Spinal cord (tissue), 10 donors: ENCODE data around the gene RCOR3. TPM values are rescaled to one million over a fixed set of nuclear protein-coding genes. Genes with fewer than 3 reads are reported as not detected.
A peak's percentile ranks its signal among the peaks of the same experiment; 100 is the strongest.

Source experiments
- DNase-seq, 6 donors: peaks; one replicate each; pipeline versions ENCODE4 v3.0.0 to v3.0.0-alpha.2; 2013 to 2015; ENCODE audit warnings: low spot score in 6 of 6, low read depth in 4 of 6
- H3K27ac ChIP-seq: one replicate; pipeline ENCODE4 v1.5.1; 2013; ENCODE audit warnings: low read depth, low read length, control low read depth
- H3K27me3 ChIP-seq: one replicate; pipeline ENCODE4 v1.6.1; 2013; ENCODE audit warnings: low read length; ENCODE audit not compliant: control insufficient read depth, insufficient read depth
- H3K36me3 ChIP-seq: one replicate; pipeline ENCODE4 v1.6.1; 2013; ENCODE audit warnings: low read length; ENCODE audit not compliant: control insufficient read depth, insufficient read depth
- H3K4me1 ChIP-seq: one replicate; pipeline ENCODE4 v1.6.1; 2013; ENCODE audit warnings: low read length; ENCODE audit not compliant: control insufficient read depth, insufficient read depth
- H3K4me3 ChIP-seq: one replicate; pipeline ENCODE4 v1.5.1; 2013; ENCODE audit warnings: low read depth, low read length, control low read depth
- H3K9me3 ChIP-seq: one replicate; pipeline ENCODE4 v1.6.1; 2013; ENCODE audit warnings: low read length; ENCODE audit not compliant: control insufficient read depth, insufficient read depth
- WGBS: methylation state at CpG from one replicate; pipeline ENCODE4 v1.1.5; 2013; ENCODE audit warnings: missing lambda C conversion rate; ENCODE audit not compliant: insufficient coverage; 5-methylcytosine and 5-hydroxymethylcytosine counted together
- polyA plus RNA-seq, 2 donors: library from polyadenylated mRNA; unstranded; fragments of 120-200 nt; gene quantifications; one replicate each; pipeline ENCODE4 v1.2.1, GENCODE V29; 2013; ENCODE audit not compliant: insufficient read length in 2 of 2
- total RNA-seq, 2 donors: library from RNA; depleted of rRNA in 1 of 2; stranded (reverse); fragments of 120-200 nt in 1 of 2; fragments of >200 nt in 1 of 2; gene quantifications; one replicate each; pipeline versions ENCODE4 v1.2.3 to v1.2.4, GENCODE V29; 2013 to 2014
- donor health status: healthy.

Gene RCOR3
- total and polyA plus RNA-seq, 4 donors, result 54.1 to 77.2 (median 66.1) TPM

DNA sequence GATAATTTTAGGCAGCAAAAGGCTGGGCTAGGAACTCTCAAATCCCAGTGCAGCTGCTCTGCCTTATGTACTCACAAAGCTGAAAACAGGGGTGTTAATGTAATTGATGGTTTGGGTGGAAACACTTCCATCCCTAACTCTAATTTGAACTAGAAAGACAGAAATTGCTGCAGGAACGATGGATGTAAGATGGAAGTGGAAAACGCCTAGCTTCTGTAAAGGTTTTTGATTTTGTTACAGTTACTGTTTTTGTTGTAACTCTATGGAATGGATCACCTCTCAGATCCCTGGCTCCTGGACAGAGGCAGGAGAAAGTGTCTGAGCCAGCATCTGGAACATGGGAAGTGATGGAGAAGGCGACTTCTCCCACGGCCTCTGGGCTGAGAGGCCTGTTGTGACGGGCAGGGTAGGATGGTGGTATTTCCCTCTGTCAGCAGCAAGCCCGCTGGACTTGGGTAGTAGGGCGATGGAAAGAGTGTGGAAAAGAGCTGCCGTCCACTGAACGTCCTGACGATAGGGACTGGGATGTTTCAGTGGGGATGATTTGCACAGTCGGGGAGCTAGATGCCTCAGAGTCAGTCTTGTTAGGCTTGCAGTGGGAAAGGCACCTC, 69.0 kb downstream of the RCOR3 start:
- peaks cover 6% of the 10 kb centered on the region for H3K27me3 ChIP-seq
- no peak overlapping the region for H3K27ac ChIP-seq
- H3K9me3 ChIP-seq, result no peaks in the 10 kb centered on the region
- no peaks in the 10 kb centered on the region for H3K36me3 ChIP-seq
- WGBS, result 95% methylated on average over 10 of the region's 11 CpGs
- H3K4me1 ChIP-seq, result peaks cover 18% of the 10 kb centered on the region
- no peak for DNase-seq
- no peak overlapping the region for H3K4me3 ChIP-seq

DNA sequence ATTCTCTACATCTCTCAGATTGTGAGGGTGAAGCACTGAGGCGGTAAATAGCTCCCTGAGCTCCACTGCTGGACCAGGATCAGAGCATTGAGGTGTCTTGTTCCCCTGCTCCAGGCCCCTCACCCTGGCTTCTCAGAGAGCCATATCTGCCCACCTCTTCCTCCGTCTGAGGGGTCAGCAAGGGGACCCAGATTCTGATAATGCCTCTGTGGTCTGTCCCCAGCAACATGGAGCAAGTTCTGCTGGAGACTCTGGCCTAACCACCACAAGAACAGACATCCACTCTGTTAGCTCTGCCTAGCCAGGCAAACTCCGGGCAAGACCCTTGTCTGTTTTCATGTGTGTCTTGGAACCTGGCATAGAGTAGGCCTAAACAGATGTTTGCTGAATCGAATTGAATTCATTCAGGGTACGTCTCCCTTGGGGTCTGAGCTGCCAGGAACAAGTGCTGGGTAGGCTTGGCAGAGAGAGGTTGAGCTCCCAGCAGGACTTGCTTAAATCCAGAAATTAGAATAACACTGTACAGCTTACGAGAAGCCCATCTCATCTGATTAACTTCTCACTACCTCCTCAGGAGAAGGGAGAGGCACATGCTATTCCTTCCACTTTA, 69.8 kb downstream of the RCOR3 start:
- 62% methylated on average over 5 of the region's 6 CpGs for WGBS
- no peak overlapping the region for H3K27ac ChIP-seq
- H3K36me3 ChIP-seq, result no peaks in the 10 kb centered on the region
- peak in 2 of 6 donors; percentile 42 to 75 for DNase-seq
- H3K27me3 ChIP-seq, result peaks cover 6% of the 10 kb centered on the region
- H3K4me1 ChIP-seq, result peaks cover 18% of the 10 kb centered on the region
- H3K4me3 ChIP-seq, result no peak overlapping the region
- no peaks in the 10 kb centered on the region for H3K9me3 ChIP-seq

DNA sequence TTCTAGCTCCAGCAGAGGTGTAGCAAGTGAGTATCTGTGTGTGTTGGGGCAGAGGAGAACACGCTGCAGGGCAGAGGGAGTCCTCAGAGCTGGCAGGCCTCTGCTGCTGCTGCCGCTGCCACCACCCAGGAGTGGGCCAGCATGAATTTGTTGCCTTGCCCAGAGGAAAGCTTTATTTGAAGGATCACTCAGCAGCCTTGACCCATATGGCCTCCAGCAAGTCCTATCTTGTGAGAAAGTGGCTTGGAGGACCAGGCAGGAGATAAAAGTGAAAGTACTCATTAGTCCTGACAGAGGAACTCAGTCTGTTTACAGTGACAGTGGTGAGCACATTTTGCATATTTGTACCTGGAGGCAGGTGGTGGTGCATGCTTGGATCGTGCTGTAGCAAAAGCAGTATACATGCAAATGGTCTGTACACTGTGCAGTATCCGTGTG, 70.6 kb downstream of the RCOR3 start:
- no peaks in the 10 kb centered on the region for H3K9me3 ChIP-seq
- no peak overlapping the region for H3K4me3 ChIP-seq
- peaks cover 6% of the 10 kb centered on the region for H3K27me3 ChIP-seq
- H3K4me1 ChIP-seq, result peaks cover 18% of the 10 kb centered on the region
- no peak for DNase-seq
- H3K27ac ChIP-seq, result no peak overlapping the region
- H3K36me3 ChIP-seq, result no peaks in the 10 kb centered on the region
- 82% methylated on average over 4 of the region's 4 CpGs for WGBS

DNA sequence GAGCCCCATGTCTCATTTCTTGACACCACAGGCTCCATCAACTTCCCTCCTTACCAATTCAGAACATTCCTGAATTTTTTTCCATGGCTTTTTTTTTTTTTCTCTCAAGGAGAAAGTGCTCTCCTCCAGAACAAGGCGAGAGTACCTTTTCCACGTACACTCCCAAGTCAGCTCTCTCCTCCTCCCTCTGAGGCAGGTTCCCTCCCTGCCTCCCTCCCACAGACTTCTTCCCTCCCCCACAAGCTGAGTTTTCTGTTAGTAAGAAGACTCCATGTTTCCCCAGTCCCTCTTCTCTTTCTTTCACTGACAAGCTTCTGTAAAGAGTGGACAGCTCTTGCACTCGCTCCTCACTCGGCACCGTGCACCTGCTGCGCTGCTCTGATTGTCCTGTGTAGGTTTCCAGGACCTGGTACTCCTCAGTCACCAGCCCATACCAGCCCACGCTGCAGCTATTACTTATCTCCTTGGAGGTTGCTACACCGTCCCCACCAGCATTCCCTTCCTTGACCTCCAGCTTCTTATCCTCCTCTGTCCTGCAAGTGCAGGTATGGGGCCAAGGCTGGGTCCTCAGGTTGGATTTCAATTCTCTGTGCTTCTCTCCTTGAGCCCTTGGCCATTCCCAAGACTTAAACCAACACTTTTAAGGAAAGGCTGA, 71.2 kb downstream of the RCOR3 start:
- Histone ChIP-seq H3K27me3 (peaks cover 6% of the 10 kb centered on the region), H3K4me1 (peaks cover 18% of the 10 kb centered on the region), H3K4me3 (no peak overlapping the region), H3K27ac (no peak overlapping the region), H3K9me3 (no peaks in the 10 kb centered on the region), H3K36me3 (no peaks in the 10 kb centered on the region)
- no peak for DNase-seq
- WGBS, result 94% methylated on average over 6 of the region's 8 CpGs

DNA sequence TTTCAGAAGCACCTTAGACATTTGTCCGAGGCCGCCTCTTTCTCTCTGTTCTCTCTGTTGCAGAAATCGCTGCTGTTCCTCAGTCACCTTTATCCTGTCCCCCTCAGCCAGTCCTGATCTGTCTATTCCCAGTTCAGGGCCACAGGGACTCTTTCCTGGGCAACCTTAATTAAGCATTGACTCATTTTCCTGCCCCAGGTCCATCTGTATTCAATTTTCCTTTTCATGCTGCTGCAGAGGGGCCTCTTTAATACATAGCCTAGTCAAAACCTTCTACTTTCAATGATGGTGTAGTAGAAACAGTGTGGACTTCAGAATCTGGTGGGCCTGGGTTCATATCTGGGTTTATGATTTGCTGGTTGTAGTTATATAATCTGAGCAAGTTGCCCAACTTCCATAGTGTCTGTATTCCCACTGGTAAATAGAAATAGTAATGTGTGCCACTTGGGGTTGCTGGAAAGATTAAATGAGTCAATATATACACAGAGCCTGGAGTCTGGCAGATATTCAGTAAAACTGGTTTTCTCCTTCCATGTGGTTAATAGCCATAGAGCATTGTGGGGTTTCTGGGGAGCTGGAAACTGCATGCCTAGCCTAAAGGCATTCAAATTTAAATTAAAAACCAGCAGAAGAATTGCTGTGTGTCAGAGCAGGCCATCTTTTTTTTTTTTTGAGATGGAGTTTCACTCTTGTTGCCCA, 72.0 kb downstream of the RCOR3 start:
- no peak overlapping the region for H3K27ac ChIP-seq
- WGBS, result 98% methylated on average over 3 of the region's 3 CpGs
- peaks cover 4% of the 10 kb centered on the region for H3K27me3 ChIP-seq
- H3K36me3 ChIP-seq, result no peaks in the 10 kb centered on the region
- peaks cover 18% of the 10 kb centered on the region for H3K4me1 ChIP-seq
- no peak overlapping the region for H3K4me3 ChIP-seq
- peak in 1 of 6 donors; percentile 71 for DNase-seq
- no peaks in the 10 kb centered on the region for H3K9me3 ChIP-seq

DNA sequence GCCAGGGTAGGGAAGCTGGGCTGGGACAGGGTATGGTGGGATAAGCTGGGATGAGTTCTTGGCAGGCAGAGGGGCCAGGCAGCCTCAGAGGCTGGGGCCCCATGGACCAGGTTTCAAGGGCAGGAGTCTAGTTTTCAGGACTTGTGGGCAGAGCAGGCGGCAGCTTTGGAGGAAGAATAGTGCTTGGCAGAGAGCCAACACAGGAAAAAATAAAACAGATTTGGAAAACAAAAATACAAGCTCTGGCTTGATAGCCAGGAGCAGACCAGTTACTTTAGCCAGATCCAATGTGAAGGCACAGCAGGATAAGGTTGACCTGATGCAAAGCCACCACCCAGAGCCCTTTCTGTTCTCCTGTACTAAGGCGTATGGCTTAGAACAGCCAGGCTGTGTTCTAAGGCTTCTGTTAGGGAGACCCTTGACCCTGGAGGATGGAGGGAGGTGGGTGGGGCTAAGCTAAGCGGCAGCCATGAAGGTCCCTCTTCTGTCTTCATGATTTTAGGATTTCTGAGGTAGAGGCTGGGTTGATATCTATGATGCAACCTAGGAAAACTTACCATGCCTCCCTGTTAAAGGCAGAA, 73.0 kb downstream of the RCOR3 start:
- peaks cover 1% of the 10 kb centered on the region for H3K27me3 ChIP-seq
- no peak overlapping the region for H3K4me3 ChIP-seq
- no peaks in the 10 kb centered on the region for H3K9me3 ChIP-seq
- peak in 2 of 6 donors; percentile 15 to 18 for DNase-seq
- 49% methylated on average over 2 of the region's 3 CpGs for WGBS
- H3K4me1 ChIP-seq, result peaks cover 14% of the 10 kb centered on the region
- no peak overlapping the region for H3K27ac ChIP-seq
- no peaks in the 10 kb centered on the region for H3K36me3 ChIP-seq

DNA sequence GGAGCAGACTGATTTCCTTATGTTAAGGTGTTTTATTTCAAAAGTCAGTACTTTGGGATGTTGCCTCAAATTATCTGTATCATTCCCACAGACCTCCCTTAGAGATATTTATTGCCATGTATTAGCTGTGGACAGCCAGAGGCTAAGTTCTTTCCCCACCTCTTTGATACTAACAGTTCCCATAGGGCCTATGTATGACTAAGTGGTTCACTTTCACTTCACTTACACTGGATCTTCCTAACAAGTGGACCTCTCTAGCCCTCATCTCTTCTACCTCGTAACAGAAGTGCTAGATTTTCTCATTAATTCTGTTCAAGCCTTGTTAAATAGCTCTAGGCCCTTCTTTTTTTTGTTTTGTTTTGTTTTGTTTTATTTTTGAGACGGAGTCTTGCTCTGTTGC, 73.7 kb downstream of the RCOR3 start:
- WGBS, result no CpG with 5 or more reads among the region's 2 CpGs
- Histone ChIP-seq H3K4me3 (no peak overlapping the region), H3K36me3 (no peaks in the 10 kb centered on the region), H3K27ac (no peak overlapping the region), H3K9me3 (no peaks in the 10 kb centered on the region), H3K27me3 (no peaks in the 10 kb centered on the region), H3K4me1 (peaks cover 9% of the 10 kb centered on the region)
- DNase-seq, result no peak

DNA sequence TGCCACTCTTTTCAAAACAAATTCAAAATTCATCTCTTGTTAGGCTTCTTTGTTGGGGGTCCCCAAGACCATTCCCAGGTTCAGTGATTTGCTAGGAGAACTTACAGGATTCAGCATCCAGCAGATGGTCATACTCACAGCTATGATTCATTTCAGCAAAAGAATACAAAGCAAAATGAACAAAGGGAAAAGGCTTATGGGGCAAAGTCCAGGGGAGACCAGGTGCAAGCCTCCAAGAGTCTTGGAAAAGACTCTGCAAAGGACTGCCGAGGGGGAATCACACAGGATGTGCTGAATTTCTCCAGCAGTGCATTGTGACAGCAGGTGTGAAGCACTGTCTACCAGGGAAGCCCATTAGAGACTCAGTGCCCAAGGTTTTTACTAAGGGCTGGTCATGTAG, 74.7 kb downstream of the RCOR3 start:
- no peak overlapping the region for H3K4me3 ChIP-seq
- no peaks in the 10 kb centered on the region for H3K27me3 ChIP-seq
- no peaks in the 10 kb centered on the region for H3K36me3 ChIP-seq
- no peaks in the 10 kb centered on the region for H3K9me3 ChIP-seq
- 93% methylated on average over 1 of the region's 1 CpG for WGBS
- no peak for DNase-seq
- H3K27ac ChIP-seq, result no peak overlapping the region
- peaks cover 9% of the 10 kb centered on the region for H3K4me1 ChIP-seq

DNA sequence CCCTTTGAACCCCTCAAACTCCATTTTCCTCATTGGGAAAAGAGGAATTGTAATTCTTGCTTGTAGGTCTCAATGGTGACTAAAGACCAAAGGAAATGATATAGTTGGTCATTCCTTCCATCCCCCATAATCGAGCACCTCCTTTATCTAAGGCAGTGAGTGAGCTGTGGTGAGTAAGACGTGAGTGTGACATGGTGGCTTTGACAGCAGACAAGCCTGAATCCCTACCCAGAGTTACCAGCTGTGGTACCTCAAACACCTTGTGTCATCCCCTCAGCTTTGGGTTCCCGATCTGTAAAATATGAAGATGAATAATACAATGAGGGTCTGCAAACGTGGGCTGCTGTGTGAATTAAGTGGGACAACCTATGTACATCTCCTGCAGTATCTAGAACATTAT, 75.8 kb downstream of the RCOR3 start:
- WGBS, result 86% methylated on average over 1 of the region's 4 CpGs
- no peak overlapping the region for H3K4me3 ChIP-seq
- H3K27ac ChIP-seq, result no peak overlapping the region

More for the DNA sequence above, 75.8 kb downstream of the RCOR3 start:
- DNase-seq, result no peak
- Histone ChIP-seq H3K9me3 (no peaks in the 10 kb centered on the region), H3K27me3 (no peaks in the 10 kb centered on the region), H3K36me3 (no peaks in the 10 kb centered on the region), H3K4me1 (peaks cover 12% of the 10 kb centered on the region)
